ENCODE data around the gene NTM. TPM values are rescaled to one million over a fixed set of nuclear protein-coding genes. Genes with fewer than 3 reads are reported as not detected.

Gene NTM
- total and polyA plus RNA-seq, 2 of the 8 experiments (the other 6 are each of a cell fraction or from before 2014, with no cell fraction given): 13.4 to 20.0 TPM

DNA sequence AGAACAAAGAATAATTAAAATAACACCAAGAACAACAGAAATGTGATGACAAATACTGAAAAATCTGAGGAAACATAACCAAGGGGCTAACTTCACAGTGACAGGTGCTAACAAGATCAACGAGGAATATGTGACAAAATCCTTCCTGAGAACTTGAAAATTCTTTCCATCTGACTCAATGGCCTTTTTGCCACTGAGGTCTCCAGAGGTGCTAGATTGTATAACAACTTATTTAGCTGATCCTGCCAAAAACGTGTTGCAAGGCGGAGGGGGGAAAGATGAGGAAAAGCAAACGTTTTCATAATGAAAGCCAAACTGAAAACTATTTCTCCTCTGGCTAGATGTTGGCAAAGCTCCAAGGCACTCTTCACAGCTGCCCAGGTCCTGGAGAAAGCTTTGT, 364.5 kb downstream of the NTM start:
- CTCF ChIA-PET (ENCODE audit: partially characterized antibody): interaction anchor here (0.7 to 4.0 kb wide), 7 partner anchors 12 to 183 kb away, joined by 3 to 58 read pairs (median 4); no protein-coding TSS in a partner anchor
- no peak overlapping the region for H3K4me2 ChIP-seq (ENCODE audit: insufficient read depth in 1 of 2, low read depth in 2 of 2, low read length in 2 of 2)

More for the DNA sequence above, 364.5 kb downstream of the NTM start:
- Histone ChIP-seq H3K79me1 (ENCODE audit: low read depth, low read length) (no peaks in the 10 kb centered on the region), H4K91ac (replicated peaks; ENCODE audit: insufficient read length, low read length) (no peak overlapping the region), H3K27ac (ENCODE audit: low read depth, low read length) (no peak overlapping the region), H3K14ac (ENCODE audit: insufficient read length) (no peak overlapping the region), H4K8ac (ENCODE audit: extremely low read depth, insufficient read depth, low read length) (no peak overlapping the region), H3K18ac (ENCODE audit: extremely low read depth, low read length) (no peak overlapping the region), H3K4me3 (ENCODE audit: extremely low read depth in 1 of 4, insufficient read depth in 2 of 4, low read depth in 3 of 4, low read length in 4 of 4) (no peak overlapping the region), H3K79me2 (ENCODE audit: control insufficient read depth in 1 of 2, insufficient read depth in 2 of 2, low read length in 2 of 2) (no peaks in the 10 kb centered on the region), H3K56ac (replicated peaks; ENCODE audit: insufficient read length, low read depth, low read length) (no peak overlapping the region), H2BK12ac (ENCODE audit: low read depth, low read length) (no peak overlapping the region), H3K9ac (replicated peaks in 1 of 4; ENCODE audit: extremely low read depth in 1 of 4, low read depth in 3 of 4, low read length in 3 of 4) (no peak overlapping the region), H2BK120ac (replicated peaks; ENCODE audit: low read depth, low read length) (no peak overlapping the region), H2BK15ac (ENCODE audit: low read length) (no peak overlapping the region), H3K9me3 (ENCODE audit: insufficient read depth in 2 of 2, low read depth in 1 of 2, low read length in 1 of 2) (no peaks in the 10 kb centered on the region), H3K4me1 (replicated peaks in 1 of 4; ENCODE audit: control insufficient read depth in 3 of 4, insufficient read depth in 4 of 4, low read length in 3 of 4) (peaks cover 0 to 6% (median 0%) of the 10 kb centered on the region in 4 experiments; a peak in 1 of 7 replicates), H4K20me1 (replicated peaks in 1 of 2; ENCODE audit: control insufficient read depth in 1 of 2, insufficient read depth in 2 of 2, low read length in 2 of 2) (no peaks in the 10 kb centered on the region), H3K27me3 (replicated peaks in 1 of 4; ENCODE audit: control insufficient read depth in 3 of 4, extremely low read depth in 1 of 4, insufficient read depth in 3 of 4, low read length in 3 of 4) (no peaks in the 10 kb centered on the region), H4K5ac (ENCODE audit: insufficient read length, low read depth, low read length) (no peak overlapping the region), H3K4ac (replicated peaks; ENCODE audit: insufficient read length, low read depth, low read length) (no peak overlapping the region), H3K23me2 (ENCODE audit: low read depth, low read length) (no peaks in the 10 kb centered on the region), H2AFZ (ENCODE audit: low read length) (no peak overlapping the region), H2BK5ac (ENCODE audit: low read depth, low read length) (no peak overlapping the region), H3K23ac (ENCODE audit: insufficient read length) (no peak overlapping the region), H3K36me3 (ENCODE audit: control insufficient read depth in 2 of 4, insufficient read depth in 4 of 4, low read length in 3 of 4) (no peaks in the 10 kb centered on the region), H2BK20ac (ENCODE audit: low read length) (no peak overlapping the region), H2AK5ac (ENCODE audit: low read depth, low read length) (no peak overlapping the region)
- DNase-seq (ENCODE audit: low read depth in 1 of 2, low spot score in 2 of 2) (no peak), FAIRE-seq (no peak)
- TF ChIP-seq NRF1 (IDR thresholded peaks at IDR 0.05; ENCODE audit: low read depth, low read length) (no peak), CBX8 (IDR thresholded peaks at IDR 0.05; ENCODE audit: borderline replicate concordance, low read depth, low read length) (no peak), SIN3A (conservative IDR thresholded peaks at IDR 0.05 in 1 of 2, IDR thresholded peaks at IDR 0.05 in 1 of 2; ENCODE audit: low read depth in 1 of 2, low read length in 2 of 2) (no peak), KDM4A (IDR thresholded peaks at IDR 0.05; ENCODE audit: low read depth, low read length, severe bottlenecking) (no peak), SP2 (IDR thresholded peaks at IDR 0.05; ENCODE audit: low read length) (no peak), HDAC2 (IDR thresholded peaks at IDR 0.05; ENCODE audit: borderline replicate concordance in 1 of 2, low read depth in 2 of 2, low read length in 2 of 2) (no peak), NANOG (IDR thresholded peaks at IDR 0.05; ENCODE audit: insufficient read depth, low read depth, low read length, poor library complexity, severe bottlenecking) (no peak), KDM1A (IDR thresholded peaks at IDR 0.05; ENCODE audit: borderline replicate concordance, low read length) (no peak), YY1 (IDR thresholded peaks at IDR 0.05; ENCODE audit: low read depth, low read length) (no peak)
- TF ChIP-seq, protein P1, sequence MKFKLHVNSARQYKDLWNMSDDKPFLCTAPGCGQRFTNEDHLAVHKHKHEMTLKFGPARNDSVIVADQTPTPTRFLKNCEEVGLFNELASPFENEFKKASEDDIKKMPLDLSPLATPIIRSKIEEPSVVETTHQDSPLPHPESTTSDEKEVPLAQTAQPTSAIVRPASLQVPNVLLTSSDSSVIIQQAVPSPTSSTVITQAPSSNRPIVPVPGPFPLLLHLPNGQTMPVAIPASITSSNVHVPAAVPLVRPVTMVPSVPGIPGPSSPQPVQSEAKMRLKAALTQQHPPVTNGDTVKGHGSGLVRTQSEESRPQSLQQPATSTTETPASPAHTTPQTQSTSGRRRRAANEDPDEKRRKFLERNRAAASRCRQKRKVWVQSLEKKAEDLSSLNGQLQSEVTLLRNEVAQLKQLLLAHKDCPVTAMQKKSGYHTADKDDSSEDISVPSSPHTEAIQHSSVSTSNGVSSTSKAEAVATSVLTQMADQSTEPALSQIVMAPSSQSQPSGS (IDR thresholded peaks at IDR 0.05; ENCODE audit: low read length): no peak
- POLR2A ChIA-PET (ENCODE audit: partially characterized antibody): no interaction called here
- 86% methylated on average over 4 of the region's 4 CpGs; no CpG with 5 or more reads in 1 of the 2 experiments for WGBS, 2 experiments (ENCODE audit: extremely low coverage in 1 of 2, insufficient coverage in 1 of 2, insufficient read length in 1 of 2, insufficient replicate concordance in 2 of 2, low coverage in 1 of 2, low lambda C conversion rate in 2 of 2, missing lambda C conversion rate in 1 of 2)
